Stimulated activated CD4-positive, alpha-beta T cell treated with anti-CD3 and anti-CD28 coated beads, Interleukin-15, amount 100 ng/mL, for 24 hours (primary cell): Measurements from ENCODE around the gene ABTB2.
"Not testable (repeated sequence)": the region's sequence is repeated elsewhere in the genome, so short reads cannot be mapped to it uniquely, and the experiment has no call there.

Source experiments
- DNase-seq: peaks from one replicate; pipeline ENCODE4 v3.0.0-alpha.2; 2020

The ABTB2 gene

GRCh38 chr11:34181856-34182405 is 175.9 kb downstream of the ABTB2 start:
- DNase-seq, result no peak

- no peak for DNase-seq
Measured at GRCh38 chr11:34181251-34181650, 176.6 kb downstream of the ABTB2 start.

- not testable (repeated sequence) for DNase-seq
Measured at GRCh38 chr11:34180814-34181165, 177.0 kb downstream of the ABTB2 start.

GRCh38 chr11:34180040-34180813 is 177.6 kb downstream of the ABTB2 start:
- DNase-seq, result no peak

GRCh38 chr11:34179026-34179675 is 178.7 kb downstream of the ABTB2 start:
- no peak for DNase-seq

GRCh38 chr11:34178209-34178821 is 179.5 kb downstream of the ABTB2 start:
- no peak for DNase-seq

GRCh38 chr11:34176751-34177209 is 181.0 kb downstream of the ABTB2 start:
- DNase-seq, result no peak

- no peak for DNase-seq
Measured at GRCh38 chr11:34175284-34176019, 182.4 kb downstream of the ABTB2 start.

- peak; percentile 91 for DNase-seq
Measured at GRCh38 chr11:34174412-34175041, 183.3 kb downstream of the ABTB2 start.

- DNase-seq, result no peak
Measured at GRCh38 chr11:34173050-34173449, 184.8 kb downstream of the ABTB2 start.

GRCh38 chr11:34169686-34170085 is 188.1 kb downstream of the ABTB2 start:
- no peak for DNase-seq

GRCh38 chr11:34168642-34169420 is 189.0 kb downstream of the ABTB2 start:
- DNase-seq, result no peak

GRCh38 chr11:34167961-34168360 is 189.8 kb downstream of the ABTB2 start:
- no peak for DNase-seq

GRCh38 chr11:34166806-34167740 is 190.7 kb downstream of the ABTB2 start:
- no peak for DNase-seq

- no peak for DNase-seq
Measured at GRCh38 chr11:34165786-34166555, 191.8 kb downstream of the ABTB2 start.

GRCh38 chr11:34165121-34165520 is 192.7 kb downstream of the ABTB2 start:
- no peak for DNase-seq

GRCh38 chr11:34162856-34163255 is 195.0 kb downstream of the ABTB2 start:
- DNase-seq, result no peak

- DNase-seq, result no peak
Measured at GRCh38 chr11:34162493-34162820, 195.4 kb downstream of the ABTB2 start.

- DNase-seq, result peak; percentile 54
Measured at GRCh38 chr11:34161812-34162492, 195.9 kb downstream of the ABTB2 start.
